M059J (cell line): ENCODE results near the gene NRL. TPM values are rescaled to one million over a fixed set of nuclear protein-coding genes. Genes with fewer than 3 reads are reported as not detected.

Experiments
- DNase-seq: peaks from one replicate; pipeline ENCODE4 v3.0.0-alpha.2; 2012; ENCODE audit warnings: low read depth
- total RNA-seq: library from RNA; depleted of rRNA; stranded (reverse); fragments of >200 nt; shearing (Covaris generic); gene quantifications from 2 replicates; pipeline ENCODE4 v1.2.3, GENCODE V29; 2014; rRNA removed

NRL gene
- 1.3 and 4.9 TPM in 2 replicates for total RNA-seq

DNA sequence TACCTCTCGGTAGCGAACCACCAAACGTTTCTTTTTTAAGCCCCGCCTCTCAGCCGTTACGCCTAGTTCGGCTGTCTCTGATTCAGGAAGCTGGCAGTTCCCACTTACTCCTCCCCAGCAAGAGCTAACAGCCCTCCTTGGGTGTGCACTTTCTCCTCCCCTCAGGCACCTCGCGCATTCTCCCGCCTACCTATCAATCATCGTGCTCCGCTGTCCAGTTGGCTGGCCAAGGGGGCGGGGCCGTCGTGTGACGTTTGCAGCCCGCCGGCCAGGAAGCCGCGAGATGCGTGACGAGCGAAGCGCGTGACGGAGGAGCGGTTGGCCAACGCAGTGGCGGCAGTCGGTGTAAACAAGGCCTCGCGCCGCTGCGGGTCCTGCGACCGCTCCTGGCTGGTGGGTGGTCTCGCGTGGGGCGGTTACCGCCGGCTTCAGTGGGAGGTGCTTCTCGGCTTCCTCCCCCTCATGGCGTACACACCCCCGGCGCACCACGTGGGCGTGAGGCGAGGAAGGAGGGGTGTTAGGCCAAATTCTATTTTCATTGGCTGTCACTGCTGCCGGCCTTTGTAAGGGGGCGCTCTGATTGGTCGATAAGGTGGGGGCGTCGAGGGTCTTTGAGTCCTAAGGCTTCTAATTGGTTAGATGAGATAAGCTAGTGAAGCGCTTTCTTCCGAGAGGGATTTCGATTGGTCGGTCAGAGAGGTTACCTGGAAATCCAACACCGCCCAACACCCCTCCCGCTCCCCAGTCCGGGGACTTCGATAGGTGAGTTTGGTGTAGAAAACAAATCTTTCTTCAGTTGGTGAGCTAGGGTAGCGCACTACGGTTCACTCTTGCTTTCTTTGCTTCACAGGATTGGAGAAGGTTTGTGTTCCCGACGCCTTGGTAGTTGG is at the start of gene NRL, which contains the start of gene DCAF11:
TSS of gene NRL (minus strand) at position 418 of the 890 bp plus-strand sequence. CDS start 32,101 bp downstream, outside the sequence.
TSS of gene DCAF11 (plus strand) at position 246 of the 890 bp plus-strand sequence. CDS start 818 bp downstream, outside the sequence.
- peak; percentile 99 for DNase-seq

DNA sequence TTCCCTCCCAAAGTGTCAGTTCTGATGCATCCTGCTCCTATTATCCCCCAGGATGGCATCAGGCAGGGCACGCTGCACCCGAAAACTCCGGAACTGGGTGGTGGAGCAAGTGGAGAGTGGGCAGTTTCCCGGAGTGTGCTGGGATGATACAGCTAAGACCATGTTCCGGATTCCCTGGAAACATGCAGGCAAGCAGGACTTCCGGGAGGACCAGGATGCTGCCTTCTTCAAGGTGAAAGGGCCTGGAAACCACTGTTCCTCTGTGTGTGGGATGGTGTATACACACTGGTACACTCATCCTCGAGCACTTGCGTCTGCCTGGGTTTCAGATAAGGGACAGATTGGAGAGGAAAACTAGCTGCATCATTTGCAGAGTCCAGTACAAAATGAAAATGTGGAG is 47.3 kb upstream of the NRL start:
- no peak for DNase-seq

DNA sequence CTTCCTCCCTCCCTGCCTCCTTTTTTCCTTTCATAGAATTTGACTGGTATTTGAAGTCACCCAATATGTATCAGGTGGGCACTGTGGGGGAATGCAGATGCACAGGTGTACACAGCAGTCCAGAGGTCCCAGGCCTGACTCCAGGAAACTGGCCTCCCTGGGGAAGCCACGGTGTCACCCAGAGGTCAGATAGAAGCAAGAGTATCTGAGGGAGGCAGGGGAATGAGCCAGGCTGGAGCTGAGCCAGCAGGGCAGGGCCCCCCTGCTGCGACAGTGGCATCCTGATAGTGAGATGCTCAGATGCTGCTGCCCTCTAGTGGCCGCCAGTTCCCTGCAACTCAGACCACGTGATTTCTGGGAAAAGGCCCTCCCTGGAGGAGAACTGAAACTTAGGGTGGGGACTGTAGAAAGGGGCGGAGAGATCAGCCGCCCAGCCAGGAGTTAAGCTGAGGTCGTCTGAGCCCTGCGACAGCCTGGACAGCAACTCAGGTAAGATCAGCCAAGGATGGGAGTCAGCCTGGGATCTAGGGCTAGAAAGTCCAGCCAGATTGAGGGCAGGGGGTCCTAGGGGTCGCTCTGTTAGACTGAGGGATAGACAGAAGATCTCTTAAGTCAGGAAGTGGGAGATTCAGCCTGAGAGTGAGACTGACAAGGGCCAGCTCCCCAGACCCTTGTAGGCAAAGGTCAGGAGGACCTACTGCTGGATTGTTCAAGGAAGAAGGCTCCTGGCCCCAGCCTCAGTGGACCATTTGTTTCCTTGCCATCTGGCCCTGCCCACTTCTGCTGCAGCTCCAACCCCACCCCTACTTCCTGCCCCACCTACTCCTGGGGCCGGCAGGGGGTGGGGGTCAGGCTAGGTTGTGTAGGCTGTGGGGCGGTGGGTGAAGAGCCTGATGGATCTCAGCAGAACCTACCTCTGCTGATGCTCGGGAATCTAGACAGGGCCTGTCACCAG is 46.4 kb upstream of the NRL start, which contains the start of gene IRF9:
TSS of gene IRF9 (plus strand) at position 416 of the 955 bp plus-strand sequence. CDS start 880 bp downstream, outside the sequence.
- peak; percentile 95 for DNase-seq

DNA sequence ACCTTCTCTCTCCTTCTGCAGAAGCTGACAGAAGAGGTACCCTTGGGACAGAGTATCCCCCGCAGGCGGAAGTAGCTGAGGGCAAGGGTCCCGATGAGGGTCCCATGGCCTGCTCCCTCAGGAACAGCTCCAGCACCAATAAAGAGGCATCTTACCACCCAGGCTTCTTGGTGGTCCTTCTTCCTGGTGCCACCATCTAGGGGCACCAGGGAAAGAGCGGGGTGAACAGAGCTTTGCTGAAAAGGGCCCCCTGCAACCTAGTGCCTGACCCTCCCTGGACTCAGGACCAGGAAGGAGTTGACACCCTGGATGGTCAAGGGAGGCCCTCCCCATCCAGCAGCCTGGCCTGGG is 45.7 kb upstream of the NRL start:
- no peak for DNase-seq

DNA sequence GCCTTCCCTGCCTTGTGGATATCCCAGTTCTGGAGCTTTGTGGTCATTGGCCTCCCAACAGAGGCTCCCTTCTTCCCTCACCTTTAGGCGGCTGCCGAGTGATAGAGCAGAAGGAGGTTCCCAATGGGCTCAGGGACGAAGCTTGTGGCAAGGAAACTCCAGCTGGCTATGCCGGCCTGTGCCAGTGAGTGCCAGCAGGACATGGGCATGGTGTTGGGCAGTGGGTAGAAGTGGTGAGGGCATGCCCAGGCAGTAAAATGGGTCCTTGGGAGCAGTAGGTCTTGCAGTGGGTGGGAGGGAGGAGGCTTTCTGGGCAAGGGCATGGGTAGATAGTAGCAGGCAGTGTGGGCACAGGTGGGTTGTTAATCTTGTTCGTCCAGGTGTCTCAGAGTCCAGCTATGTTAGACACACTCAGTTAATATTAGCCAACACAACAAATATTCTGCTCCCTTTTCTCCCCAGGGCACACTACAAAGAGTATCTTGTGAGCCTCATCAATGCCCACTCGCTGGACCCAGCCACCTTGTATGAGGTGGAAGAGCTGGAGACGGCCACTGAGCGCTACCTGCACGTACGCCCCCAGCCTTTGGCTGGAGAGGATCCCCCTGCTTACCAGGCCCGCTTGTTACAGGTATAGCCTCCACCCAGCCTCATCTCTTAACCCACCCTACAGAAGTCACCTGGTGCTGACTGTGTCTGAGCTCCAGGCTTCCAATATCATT is 45.2 kb upstream of the NRL start:
- DNase-seq: no peak

DNA sequence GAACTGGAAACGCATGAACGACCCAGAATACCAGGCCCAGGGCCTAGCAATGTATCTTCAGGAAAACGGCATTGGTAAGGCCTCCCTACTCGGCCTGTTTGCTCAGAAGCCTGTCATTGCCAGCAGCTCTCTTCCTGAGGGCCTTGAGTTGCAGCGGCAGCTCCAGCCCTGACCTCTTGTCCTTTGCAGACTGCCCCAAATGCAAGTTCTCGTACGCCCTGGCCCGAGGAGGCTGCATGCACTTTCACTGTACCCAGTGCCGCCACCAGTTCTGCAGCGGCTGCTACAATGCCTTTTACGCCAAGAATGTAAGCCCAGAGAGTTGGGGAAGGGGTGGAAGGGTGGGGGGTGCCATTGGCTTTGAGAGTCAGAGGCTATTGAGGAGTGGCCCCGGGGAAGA is 42.6 kb upstream of the NRL start:
- no peak for DNase-seq

DNA sequence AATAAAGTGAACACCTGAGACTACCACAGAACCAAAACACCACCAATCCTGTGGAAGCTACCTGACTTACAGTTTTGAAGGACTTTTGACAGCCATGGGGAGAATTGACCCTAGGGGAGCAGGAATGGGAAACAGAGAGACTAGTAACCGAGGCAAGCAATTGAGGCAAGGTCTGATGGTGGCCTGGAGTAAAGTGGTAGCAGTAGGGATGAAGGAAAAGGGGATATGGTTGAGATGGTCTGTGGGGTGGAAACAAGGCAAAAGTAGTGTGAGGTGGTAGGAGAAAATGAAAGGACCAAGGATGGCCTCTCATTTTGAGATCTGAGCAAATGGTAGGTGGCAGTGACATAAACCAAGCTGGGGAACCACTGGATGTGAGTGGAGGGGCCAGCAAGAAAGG is 42.1 kb upstream of the NRL start:
- no peak for DNase-seq

DNA sequence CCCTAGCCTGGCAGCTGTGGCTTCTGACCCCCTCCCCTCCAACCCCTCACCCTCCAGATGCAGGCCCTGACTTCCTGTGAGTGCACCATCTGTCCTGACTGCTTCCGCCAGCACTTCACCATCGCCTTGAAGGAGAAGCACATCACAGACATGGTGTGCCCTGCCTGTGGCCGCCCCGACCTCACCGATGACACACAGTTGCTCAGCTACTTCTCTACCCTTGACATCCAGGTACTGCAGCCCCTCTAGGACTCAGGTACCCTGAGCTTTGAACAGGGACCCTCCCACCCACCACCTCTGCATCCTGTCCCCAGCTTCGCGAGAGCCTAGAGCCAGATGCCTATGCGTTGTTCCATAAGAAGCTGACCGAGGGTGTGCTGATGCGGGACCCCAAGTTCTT is 40.4 kb upstream of the NRL start:
- DNase-seq: no peak

DNA sequence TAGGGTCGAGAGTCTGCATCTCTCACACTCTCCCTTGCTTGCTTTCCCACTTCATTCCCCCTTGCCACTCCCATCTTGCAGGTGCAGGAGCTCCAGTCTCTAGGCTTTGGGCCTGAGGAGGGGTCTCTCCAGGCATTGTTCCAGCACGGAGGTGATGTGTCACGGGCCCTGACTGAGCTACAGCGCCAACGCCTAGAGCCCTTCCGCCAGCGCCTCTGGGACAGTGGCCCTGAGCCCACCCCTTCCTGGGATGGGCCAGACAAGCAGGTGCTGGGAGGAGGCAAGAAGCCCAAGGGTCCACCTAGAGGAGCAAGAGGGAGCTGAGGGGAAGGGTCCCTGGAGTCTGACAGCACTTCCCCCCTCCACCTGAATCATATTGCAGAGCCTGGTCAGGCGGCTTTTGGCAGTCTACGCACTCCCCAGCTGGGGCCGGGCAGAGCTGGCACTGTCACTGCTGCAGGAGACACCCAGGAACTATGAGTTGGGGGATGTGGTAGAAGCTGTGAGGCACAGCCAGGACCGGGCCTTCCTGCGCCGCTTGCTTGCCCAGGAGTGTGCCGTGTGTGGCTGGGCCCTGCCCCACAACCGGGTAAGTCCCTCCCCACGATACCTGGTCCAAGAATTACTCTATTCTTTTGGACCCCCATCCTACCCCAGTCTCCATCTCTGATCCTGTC is 36.8 kb upstream of the NRL start:
- DNase-seq: no peak

DNA sequence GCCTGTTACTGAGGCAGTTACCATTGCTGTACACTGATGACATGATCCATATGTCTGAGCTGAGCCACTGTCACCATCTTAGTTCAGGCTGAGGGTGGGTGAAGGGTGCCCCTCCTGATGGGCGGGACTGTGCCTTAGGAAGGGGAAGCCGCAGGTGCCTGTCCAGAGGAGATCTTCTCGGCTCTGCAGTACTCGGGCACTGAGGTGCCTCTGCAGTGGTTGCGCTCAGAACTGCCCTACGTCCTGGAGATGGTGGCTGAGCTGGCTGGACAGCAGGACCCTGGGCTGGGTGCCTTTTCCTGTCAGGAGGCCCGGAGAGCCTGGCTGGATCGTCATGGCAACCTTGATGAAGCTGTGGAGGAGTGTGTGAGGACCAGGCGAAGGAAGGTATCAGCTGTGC is 36.2 kb upstream of the NRL start:
- no peak for DNase-seq

DNA sequence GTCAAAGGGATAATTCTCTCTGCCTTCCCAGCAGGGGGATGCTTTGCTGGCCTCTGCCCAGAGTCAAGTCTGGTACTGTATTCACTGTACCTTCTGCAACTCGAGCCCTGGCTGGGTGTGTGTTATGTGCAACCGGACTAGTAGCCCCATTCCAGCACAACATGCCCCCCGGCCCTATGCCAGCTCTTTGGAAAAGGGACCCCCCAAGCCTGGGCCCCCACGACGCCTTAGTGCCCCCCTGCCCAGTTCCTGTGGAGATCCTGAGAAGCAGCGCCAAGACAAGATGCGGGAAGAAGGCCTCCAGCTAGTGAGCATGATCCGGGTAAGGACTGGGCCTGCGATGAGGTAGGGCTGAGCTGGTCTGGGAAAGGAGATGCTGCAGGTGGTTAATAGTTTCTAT is 35.8 kb upstream of the NRL start:
- DNase-seq: no peak

DNA sequence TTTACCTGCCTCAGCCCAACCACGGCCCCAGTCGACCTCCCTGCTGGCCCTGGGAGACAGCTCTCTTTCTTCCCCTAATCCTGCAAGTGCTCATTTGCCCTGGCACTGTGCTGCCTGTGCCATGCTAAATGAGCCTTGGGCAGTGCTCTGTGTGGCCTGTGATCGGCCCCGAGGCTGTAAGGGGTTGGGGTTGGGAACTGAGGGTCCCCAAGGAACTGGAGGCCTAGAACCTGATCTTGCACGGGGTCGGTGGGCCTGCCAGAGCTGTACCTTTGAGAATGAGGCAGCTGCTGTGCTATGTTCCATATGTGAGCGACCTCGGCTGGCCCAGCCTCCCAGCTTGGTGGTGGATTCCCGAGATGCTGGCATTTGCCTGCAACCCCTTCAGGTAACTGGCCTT is 35.3 kb upstream of the NRL start:
- DNase-seq: no peak

DNA sequence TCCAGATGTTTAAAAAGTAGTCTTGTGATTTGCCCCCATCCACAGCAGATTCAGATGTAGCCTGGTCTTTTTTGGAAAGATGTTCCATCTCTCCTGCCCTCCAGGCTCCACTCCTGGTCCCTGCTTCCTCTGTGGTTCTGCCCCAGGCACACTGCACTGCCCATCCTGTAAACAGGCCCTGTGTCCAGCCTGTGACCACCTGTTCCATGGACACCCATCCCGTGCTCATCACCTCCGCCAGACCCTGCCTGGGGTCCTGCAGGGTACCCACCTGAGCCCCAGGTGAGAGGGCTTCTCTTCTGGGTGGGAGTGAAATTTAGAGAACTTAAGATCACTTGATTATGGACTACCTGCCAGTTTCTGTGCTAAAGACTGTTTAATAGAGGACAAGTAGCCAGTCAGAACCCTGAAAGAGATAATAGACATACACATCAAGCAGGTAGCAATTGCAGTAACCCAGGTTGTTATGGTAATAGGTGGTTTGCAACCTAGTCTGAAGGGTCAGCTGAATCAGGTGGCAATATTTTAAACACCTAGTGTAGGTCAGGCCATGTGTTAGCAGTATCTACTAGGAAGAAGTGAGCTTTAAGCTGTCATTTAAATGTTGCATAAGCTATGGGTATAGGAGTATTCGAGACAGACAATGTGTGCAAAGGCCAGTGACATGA is 34.7 kb upstream of the NRL start:
- DNase-seq: no peak

DNA sequence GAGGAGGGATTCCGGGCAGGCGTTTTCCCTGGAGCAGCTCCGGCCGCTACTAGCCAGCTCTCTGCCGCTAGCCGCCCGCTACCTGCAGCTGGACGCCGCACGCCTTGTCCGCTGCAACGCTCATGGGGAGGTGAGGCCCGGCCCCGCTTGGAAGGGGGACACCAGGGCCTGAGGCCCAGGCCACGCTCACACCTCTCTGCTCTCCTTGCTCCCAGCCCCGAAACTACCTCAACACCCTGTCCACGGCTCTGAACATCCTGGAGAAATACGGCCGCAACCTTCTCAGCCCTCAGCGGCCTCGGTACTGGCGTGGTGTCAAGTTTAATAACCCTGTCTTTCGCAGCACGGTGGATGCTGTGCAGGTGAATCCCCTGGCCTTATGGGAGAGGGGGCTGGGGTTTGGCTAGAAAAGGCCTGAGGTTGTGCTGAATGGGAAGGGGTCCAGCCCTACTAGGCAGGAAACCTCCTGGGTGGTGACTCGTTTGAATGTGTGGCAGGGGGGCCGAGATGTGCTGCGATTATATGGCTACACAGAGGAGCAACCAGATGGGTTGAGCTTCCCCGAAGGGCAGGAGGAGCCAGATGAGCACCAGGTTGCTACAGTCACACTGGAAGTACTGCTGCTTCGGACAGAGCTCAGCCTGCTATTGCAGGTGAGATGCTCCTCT is 33.1 kb upstream of the NRL start:
- DNase-seq: no peak

DNA sequence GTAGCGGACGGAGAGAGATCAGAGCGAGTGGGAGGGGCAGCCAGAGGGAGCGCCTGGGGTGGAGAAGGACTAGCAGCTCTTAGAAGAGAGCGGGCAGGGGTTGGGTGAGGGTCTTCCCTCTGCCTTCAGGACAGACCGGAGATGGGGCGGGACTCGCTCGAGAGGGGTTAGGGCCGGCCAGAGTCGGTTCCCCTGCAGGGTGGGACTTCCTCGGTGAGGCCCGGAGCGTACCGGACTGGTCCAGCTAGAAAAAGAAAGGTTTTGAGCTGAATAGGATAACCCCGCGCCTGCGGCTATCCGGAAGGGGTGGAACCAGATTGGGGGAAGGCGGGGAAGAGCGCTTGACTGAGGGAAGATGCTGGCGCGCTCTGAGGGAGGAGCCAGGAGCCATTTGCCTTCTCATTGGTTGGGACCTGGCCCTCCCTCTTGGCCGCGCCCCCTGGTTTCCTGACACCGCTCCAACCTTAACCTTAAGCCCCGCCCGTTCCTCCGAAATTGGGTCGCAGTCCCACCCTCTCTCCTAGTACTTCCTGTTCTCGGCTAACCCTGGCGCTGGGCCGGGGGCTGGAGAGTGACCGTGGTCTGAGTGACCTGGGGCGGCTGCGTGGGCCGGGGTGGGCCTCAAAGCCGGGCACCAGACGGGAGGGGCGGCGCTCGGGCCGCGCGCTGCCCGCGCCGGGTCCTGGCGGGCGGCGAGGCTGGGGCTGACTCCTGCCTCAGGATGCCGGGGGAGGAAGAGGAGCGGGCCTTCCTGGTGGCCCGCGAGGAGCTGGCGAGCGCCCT is 32.4 kb upstream of the NRL start, which contains the start of gene RNF31:
TSS of gene RNF31 (plus strand) at position 521 of the 783 bp plus-strand sequence. CDS start at position 722, 201 bp downstream.
- peak; percentile 98 for DNase-seq

DNA sequence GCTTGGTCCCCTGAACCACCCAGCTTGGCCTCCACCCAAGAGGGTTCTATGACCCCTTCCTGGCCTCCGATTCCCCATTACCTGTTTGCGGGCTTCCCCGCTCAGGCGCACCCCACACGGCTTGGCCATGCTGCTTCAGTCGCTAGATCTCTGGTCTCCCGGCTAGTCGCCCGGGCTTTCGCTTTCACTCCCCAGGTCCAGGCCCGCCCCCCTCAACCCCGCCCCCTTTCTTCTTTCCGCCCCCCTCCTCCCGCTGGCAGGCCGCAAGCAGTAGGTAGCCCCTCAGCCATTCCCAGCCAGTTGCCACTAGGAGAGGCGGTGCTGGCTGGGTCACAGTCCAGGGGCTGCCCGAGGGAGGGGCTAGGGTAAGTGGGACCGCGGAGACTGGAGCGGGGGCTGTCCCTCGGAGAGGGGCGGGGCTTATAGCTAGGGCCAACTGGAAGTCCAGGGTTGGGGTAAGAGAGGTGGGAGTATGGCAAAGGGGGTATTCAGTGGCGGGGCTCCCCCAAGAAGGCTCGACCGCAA is 31.8 kb upstream of the NRL start, which contains the start of gene PSME2:
TSS of gene PSME2 (minus strand) at position 158 of the 525 bp plus-strand sequence. CDS start at position 129, 29 bp downstream.
- peak; percentile 97 for DNase-seq

DNA sequence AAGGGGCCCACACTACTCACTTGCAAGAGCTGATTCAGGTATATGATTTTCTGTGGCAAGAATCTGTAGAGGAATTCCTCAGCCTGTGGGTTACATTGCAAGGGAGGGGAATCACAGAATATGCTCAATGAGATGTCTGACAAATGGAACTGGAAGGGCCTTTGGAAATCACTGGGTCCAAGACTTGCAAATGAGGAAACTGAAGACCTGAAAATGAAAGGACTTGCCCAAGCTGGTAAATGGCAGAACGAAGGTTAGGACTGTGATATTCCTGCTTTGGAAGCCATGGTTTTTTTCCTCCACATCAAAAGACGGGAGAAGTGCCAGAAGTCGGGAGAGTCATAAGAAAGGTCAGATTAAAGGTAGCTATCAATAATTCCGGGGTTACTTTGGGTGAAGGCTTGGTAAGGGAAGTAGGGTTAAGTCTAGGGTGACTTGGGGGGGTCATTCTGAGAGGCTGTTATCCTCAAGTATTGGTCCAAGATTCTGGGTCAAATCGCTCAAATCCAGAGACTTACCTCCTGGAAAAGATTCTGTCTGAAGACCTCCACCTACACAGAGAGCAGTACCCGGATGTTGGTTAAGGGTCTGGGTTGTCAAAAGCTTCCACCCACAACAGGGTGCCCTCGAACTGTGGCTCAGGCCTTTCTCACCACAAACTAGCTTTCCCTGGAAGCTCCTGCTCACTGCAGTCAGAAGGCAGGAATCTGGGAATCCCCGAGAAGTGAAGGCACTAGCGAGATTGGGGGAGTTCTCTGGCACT is 31.1 kb upstream of the NRL start:
- peak; percentile 30 for DNase-seq

DNA sequence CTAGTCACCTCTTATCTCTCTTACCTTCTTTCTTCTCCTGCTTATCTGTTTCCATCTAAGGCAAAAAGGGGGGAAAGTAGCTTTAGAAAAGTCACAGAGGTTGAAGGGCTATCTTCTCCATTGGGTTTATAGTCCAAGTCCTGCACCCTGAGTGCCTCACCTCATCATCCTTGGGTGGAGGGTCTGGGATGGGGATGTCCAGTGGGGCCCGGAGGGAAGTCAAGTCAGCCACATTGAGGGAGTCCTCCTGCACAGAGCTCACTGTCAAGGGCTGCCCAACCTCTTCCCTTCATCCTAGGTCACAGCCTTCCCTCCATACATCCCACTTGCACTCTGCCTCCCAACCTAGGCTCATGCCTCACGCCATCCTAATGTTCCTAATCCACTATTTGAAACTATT is 30.5 kb upstream of the NRL start:
- DNase-seq: no peak
